ENCODE measurements around the gene HOXB5.

- TF ChIP-seq CTCF (IDR thresholded peaks at IDR 0.05; ENCODE audit: low read length), result no peak
- no peak for TF ChIP-seq EZH2 (IDR thresholded peaks at IDR 0.05; ENCODE audit: borderline replicate concordance, low read length)
Observed at GRCh38 chr17:48594538-48595277, 1.1 kb upstream of the HOXB5 start.
